T follicular helper cell (primary cell): ENCODE measurements around the gene CD58.
"Not testable (repeated sequence)": the region's sequence is repeated elsewhere in the genome, so short reads cannot be mapped to it uniquely, and the experiment has no call there.

Experiments used
- DNase-seq: peaks from one replicate; pipeline ENCODE4 v3.0.0-alpha.2; 2020; ENCODE audit warnings: low read depth

CD58 gene

GRCh38 chr1:116571215-116571919 lies 541 bp upstream of the CD58 start:
- DNase-seq, result no peak

GRCh38 chr1:116569776-116570357 lies 959 bp downstream of the CD58 start:
- peak; percentile 25 for DNase-seq

- no peak for DNase-seq
Observed at GRCh38 chr1:116569381-116569670, 1.5 kb downstream of the CD58 start.

GRCh38 chr1:116568662-116569380 lies 2.0 kb downstream of the CD58 start:
- no peak for DNase-seq

- DNase-seq, result no peak
Observed at GRCh38 chr1:116567790-116568661, 2.8 kb downstream of the CD58 start.

- no peak for DNase-seq
Observed at GRCh38 chr1:116565222-116565621, 5.6 kb downstream of the CD58 start.

GRCh38 chr1:116564426-116564825 lies 6.4 kb downstream of the CD58 start:
- no peak for DNase-seq

- not testable (repeated sequence) for DNase-seq
Observed at GRCh38 chr1:116562465-116562864, 8.4 kb downstream of the CD58 start.

- no peak for DNase-seq
Observed at GRCh38 chr1:116561563-116561962, 9.3 kb downstream of the CD58 start.

GRCh38 chr1:116560704-116561490 lies 9.9 kb downstream of the CD58 start:
- DNase-seq, result no peak

GRCh38 chr1:116559304-116559761 lies 11.5 kb downstream of the CD58 start:
- DNase-seq, result no peak

GRCh38 chr1:116558571-116558970 lies 12.3 kb downstream of the CD58 start:
- no peak for DNase-seq

- no peak for DNase-seq
Observed at GRCh38 chr1:116558140-116558549, 12.7 kb downstream of the CD58 start.

- DNase-seq, result no peak
Observed at GRCh38 chr1:116557323-116557878, 13.4 kb downstream of the CD58 start.

- DNase-seq, result peak; percentile 45
Observed at GRCh38 chr1:116556289-116557006, 14.4 kb downstream of the CD58 start.

- DNase-seq, result no peak
Observed at GRCh38 chr1:116554924-116555323, 15.9 kb downstream of the CD58 start.

- no peak for DNase-seq
Observed at GRCh38 chr1:116553386-116554115, 17.3 kb downstream of the CD58 start.

GRCh38 chr1:116546354-116546977 lies 24.4 kb downstream of the CD58 start:
- no peak for DNase-seq

GRCh38 chr1:116545359-116545705 lies 25.5 kb downstream of the CD58 start:
- DNase-seq, result no peak
